UCSD-AML1 (cell line): Measurements from ENCODE around the gene TRNAU1AP.
A peak's percentile ranks its signal among the peaks of the same experiment; 100 is the strongest.

Experiments
- DNase-seq: peaks from one replicate; lab custom pipeline; 2025; ENCODE audit not compliant: unreplicated experiment; lab: John Stamatoyannopoulos, UW

TRNAU1AP gene

DNA sequence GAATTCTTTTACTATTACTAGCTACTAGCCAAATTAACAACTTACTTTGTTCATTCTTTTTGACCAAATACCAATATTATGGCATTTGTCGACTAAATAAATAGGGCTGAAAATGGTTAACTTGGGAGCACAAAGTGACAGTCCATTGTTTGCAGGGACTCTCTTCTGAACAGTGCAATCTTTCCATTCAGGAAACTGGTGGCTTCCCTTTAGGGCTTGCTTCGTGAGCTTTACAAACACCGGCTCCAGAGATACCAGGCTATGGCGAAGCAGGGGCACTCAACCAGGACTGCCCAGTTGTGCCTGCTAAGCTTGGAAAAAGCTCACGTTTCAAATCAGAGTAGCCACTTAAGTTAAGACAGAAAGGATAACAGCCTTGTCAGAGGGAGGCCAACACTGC, 51.5 kb downstream of the TRNAU1AP start:
- DNase-seq, result peak; percentile 14

DNA sequence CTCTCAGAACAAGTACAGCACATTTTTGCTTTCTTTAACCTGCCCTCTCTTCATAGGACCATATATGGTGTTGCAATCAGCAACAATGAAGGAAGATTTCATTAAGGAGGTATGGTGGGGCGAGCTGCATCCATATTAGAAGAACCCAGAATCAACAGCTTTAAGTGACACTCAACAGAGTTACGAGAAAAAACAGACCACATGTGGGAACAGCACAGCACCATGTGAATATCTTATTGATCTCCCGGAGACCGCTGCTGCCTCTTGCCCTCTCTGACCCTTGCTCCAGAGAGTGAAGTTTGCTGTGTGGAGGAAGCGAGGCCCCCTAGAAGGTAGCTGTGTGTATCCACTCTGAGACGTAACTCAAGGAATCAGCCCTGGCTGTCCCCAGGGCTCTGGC, 52.1 kb downstream of the TRNAU1AP start:
- DNase-seq, result no peak

DNA sequence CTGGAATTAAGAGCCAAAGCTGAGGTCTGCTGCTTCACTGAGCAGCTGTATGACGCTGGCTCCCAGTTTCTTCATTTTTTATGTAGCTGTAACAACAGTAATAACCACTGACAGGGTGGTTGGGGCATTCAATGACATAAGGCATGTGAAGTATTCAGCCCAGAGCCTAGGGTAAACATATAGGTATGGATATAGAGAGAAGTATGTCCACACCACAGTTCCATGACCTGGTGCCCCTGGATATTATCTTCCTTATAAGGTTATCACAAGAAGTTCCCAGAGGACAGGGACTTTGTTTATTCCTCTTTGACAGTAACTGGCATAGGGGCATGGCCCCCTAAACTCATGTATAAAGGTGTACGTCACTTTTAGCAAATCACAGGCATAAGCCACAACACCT, 53.9 kb downstream of the TRNAU1AP start:
- no peak for DNase-seq

DNA sequence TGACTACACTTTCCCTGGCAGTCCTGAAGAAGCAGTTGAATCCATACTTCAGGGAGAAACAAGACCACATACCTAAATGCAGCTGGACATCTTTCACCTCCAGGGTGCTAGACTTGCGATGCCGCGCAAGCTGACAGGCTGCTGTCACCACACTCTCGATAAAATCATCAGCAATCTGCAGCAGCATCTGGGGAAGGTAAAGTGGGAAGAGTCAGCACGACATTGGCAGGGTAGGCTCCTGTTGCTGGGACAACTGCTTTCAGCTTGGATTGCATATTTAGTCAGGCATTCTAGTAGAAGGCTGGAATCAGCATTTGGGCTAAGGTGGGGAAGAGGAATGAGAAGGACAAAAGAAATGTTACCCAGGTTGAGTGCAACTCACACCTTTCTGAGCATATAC, 60.3 kb downstream of the TRNAU1AP start:
- DNase-seq, result no peak
